K562 (cell line): ENCODE measurements around the gene BCL2L15. TPM values are rescaled to one million over a fixed set of nuclear protein-coding genes. Genes with fewer than 3 reads are reported as not detected.

Source experiments
- ATF4 ChIP-seq: fragments of 450-650 bp; formaldehyde crosslinking; IDR thresholded peaks from 2 replicates; pipeline ENCODE4 v1.4.0; 2022; ENCODE audit warnings: mild to moderate bottlenecking, moderate library complexity
- CCNT2 ChIP-seq: IDR thresholded peaks from 2 replicates; pipeline ENCODE4 v1.6.1; 2011; ENCODE audit warnings: borderline replicate concordance, low read depth, mild to moderate bottlenecking, moderate library complexity, mixed read lengths, low read length; ENCODE audit not compliant: insufficient read length; ENCODE audit errors: extremely low read depth
- CXXC5 ChIP-seq: fragments of 250-450 bp; sonication (Bioruptor Pico); IDR thresholded peaks from 2 replicates; pipeline ENCODE4 v1.8.0; 2022; ENCODE audit warnings: inconsistent platforms, mild to moderate bottlenecking, moderate library complexity
- DEAF1 ChIP-seq: fragments of 450-650 bp; formaldehyde crosslinking; IDR thresholded peaks from 2 replicates; pipeline ENCODE4 v1.4.0; 2020; ENCODE audit warnings: mild to moderate bottlenecking, moderate library complexity
- ETV6 ChIP-seq, 3 experiments: fragments of 150-350 bp in 1 of 3; sonication (generic) in 1 of 3; formaldehyde crosslinking in 1 of 3; IDR thresholded peaks; 2 replicates each; pipeline versions ENCODE4 v1.6.1 to v1.8.0; 2014 to 2022; ENCODE audit warnings: borderline replicate concordance in 2 of 3, low read depth in 2 of 3, antibody characterized with exemption in 1 of 3, low read length in 1 of 3, mild to moderate bottlenecking in 1 of 3, missing genetic modification reagents in 1 of 3
- ID3 ChIP-seq, 2 experiments: fragments of 250-450 bp in 1 of 2; fragments of 450-650 bp in 1 of 2; sonication (Bioruptor Pico) in 1 of 2; IDR thresholded peaks; 2 replicates each; pipeline versions ENCODE4 v1.6.1 to v1.8.0; 2016 to 2021; ENCODE audit warnings: mild to moderate bottlenecking in 2 of 2, moderate library complexity in 2 of 2, missing compliant biosample characterization in 1 of 2, missing genetic modification characterization in 1 of 2
- MLLT1 ChIP-seq, 2 experiments: fragments of 450-650 bp; IDR thresholded peaks; 2 replicates each; pipeline ENCODE4 v1.6.1; 2016
- NR2C1 ChIP-seq, 2 experiments: fragments of 450-650 bp; IDR thresholded peaks; 2 replicates each; pipeline ENCODE4 v1.6.1; 2017; ENCODE audit warnings: mild to moderate bottlenecking in 2 of 2, antibody characterized with exemption in 1 of 2, inconsistent platforms in 1 of 2, missing compliant biosample characterization in 1 of 2, missing genetic modification characterization in 1 of 2
- RB1 ChIP-seq: fragments of 450-650 bp; IDR thresholded peaks from 2 replicates; pipeline ENCODE4 v1.6.1; 2017; ENCODE audit warnings: low read depth, mild to moderate bottlenecking
- SMAD2 ChIP-seq: fragments of 150-350 bp; IDR thresholded peaks from 2 replicates; pipeline ENCODE4 v1.6.1; 2014; ENCODE audit warnings: low read depth, mild to moderate bottlenecking, low read length
- TCF3 ChIP-seq: sonication (generic); formaldehyde crosslinking; IDR thresholded peaks from 2 replicates; pipeline ENCODE4 v1.4.0; 2020; ENCODE audit warnings: mild to moderate bottlenecking, missing genetic modification reagents
- ZBTB43 ChIP-seq: sonication (generic); formaldehyde crosslinking; IDR thresholded peaks from 2 replicates; pipeline ENCODE4 v1.8.0; 2023; ENCODE audit warnings: mild to moderate bottlenecking, missing genetic modification reagents
- ZKSCAN8 ChIP-seq: fragments of 200-800 bp; sonication (Bioruptor generic); IDR thresholded peaks from 2 replicates; pipeline ENCODE4 v1.6.1; 2016; ENCODE audit warnings: missing genetic modification characterization, missing compliant biosample characterization
- polyA plus RNA-seq, 8 experiments: library from polyadenylated mRNA; depleted of rRNA in 4 of 8; stranded (reverse) in 5 of 8; unstranded in 3 of 8; fragments of >200 nt; fragmentation: Nextera tagmentation in 2 of 8; fragmentation: Illumina TruSeq in 1 of 8; extraction: Ambion mirVana in 2 of 8; extraction: Trizol in 1 of 8; gene quantifications; 2 replicates each; pipeline versions ENCODE4 v1.2.1 to v1.2.3, GENCODE V29; 2011 to 2014; ENCODE audit warnings: inconsistent platforms in 1 of 8, missing spikeins in 1 of 8
- total RNA-seq, 7 experiments: library from RNA; depleted of rRNA in 6 of 7; stranded (reverse); fragments of >200 nt in 6 of 7; fragmentation: Illumina TruSeq in 2 of 7; extraction: Trizol in 2 of 7; gene quantifications; 2 replicates each; pipeline versions ENCODE4 v1.2.1 to v1.2.3, GENCODE V29; 2011 to 2021; ENCODE audit warnings: low replicate concordance in 1 of 7
- TF ChIP-seq, protein P1 (sequence below): fragments of 450-650 bp; IDR thresholded peaks from 2 replicates; pipeline ENCODE4 v1.6.1; 2017; ENCODE audit warnings: mild to moderate bottlenecking, moderate library complexity
- TF ChIP-seq, protein P2 (sequence below): fragments of 200-800 bp; sonication (Bioruptor generic); IDR thresholded peaks from 2 replicates; pipeline ENCODE4 v1.6.1; 2017; ENCODE audit warnings: missing genetic modification characterization, missing compliant biosample characterization

Gene BCL2L15
- total and polyA plus RNA-seq, 9 of the 15 experiments (the other 6 are each of a cell fraction or from before 2014, with no cell fraction given), result 0.06 to 0.42 (median 0.28) TPM; not detected in 1

DNA sequence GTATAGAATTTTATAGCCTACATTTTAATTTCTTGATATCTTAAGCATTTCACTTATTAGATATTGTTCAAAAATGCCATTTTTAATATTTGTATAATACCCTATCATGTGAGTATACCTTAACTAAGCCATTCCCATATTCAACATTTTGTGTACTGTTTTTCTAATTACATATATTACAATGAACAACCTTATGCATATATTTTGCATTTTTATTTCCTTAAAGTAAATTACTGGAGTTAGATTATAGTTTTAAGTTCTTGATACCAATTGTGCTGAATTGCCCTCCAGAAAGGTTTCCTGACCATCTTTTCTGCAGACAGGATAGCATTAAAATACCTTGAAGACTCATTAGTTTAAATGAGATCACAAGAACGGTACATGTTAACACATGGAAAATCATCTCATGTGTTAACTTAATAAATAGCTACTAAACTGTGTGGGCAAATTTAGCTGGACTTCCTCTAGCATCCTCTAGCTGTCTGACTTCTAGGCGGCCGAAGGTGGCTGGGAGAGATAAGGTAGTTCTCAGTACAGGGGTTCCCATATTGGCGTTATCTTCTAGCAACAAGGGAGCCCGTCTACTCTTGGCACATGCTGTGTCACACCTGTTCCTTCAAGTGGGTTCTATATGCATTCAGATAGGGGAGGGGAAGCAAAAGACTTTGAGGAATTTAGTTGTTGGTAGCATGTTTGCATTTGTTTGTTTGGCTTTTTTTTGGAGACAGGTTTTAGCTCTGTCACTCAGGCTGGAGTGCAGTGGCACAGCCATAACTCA is 26.7 kb upstream of the BCL2L15 start (continued):
- TF ChIP-seq MLLT1 (IDR thresholded peaks at IDR 0.05) (peak in 1 of 2 experiments; percentile 81; a peak in 1 of 4 replicates), CCNT2 (peak; percentile 81), TCF3 (CRISPR knock-in tag) (peak; percentile 100), DEAF1 (0 out of 2 replicates have a peak, but pooled peaks have one; percentile 12), ETV6 (IDR thresholded peaks at IDR 0.05; ENCODE audit: borderline replicate concordance in 1 of 2, low read depth in 2 of 2, low read length in 1 of 2) (0 out of 4 replicates have a peak, but pooled peaks of 1 of the 2 experiments have one; percentile 68), ETV6 (CRISPR knock-in tag; IDR thresholded peaks at IDR 0.05; ENCODE audit: borderline replicate concordance) (no peak), ATF4 (CRISPR knock-in tag) (peak; percentile 53; the same call in 1 of the 2 replicates), ZKSCAN8 (CRISPR knock-in tag) (peak; percentile 77; the same call in 1 of the 2 replicates), RB1 (peak; percentile 69; the same call in 1 of the 2 replicates), ID3 (CRISPR knock-in tag; IDR thresholded peaks at IDR 0.05) (no peak), ID3 (tag; IDR thresholded peaks at IDR 0.05) (peak; percentile 90), SMAD2 (no peak), ZBTB43 (no peak), NR2C1 (IDR thresholded peaks at IDR 0.05) (no peak), NR2C1 (tag; IDR thresholded peaks at IDR 0.05) (peak; percentile 75), CXXC5 (CRISPR knock-in tag) (peak; percentile 100)
- TF ChIP-seq, protein P1, sequence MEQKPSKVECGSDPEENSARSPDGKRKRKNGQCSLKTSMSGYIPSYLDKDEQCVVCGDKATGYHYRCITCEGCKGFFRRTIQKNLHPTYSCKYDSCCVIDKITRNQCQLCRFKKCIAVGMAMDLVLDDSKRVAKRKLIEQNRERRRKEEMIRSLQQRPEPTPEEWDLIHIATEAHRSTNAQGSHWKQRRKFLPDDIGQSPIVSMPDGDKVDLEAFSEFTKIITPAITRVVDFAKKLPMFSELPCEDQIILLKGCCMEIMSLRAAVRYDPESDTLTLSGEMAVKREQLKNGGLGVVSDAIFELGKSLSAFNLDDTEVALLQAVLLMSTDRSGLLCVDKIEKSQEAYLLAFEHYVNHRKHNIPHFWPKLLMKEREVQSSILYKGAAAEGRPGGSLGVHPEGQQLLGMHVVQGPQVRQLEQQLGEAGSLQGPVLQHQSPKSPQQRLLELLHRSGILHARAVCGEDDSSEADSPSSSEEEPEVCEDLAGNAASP, result no peak
- TF ChIP-seq, protein P2, sequence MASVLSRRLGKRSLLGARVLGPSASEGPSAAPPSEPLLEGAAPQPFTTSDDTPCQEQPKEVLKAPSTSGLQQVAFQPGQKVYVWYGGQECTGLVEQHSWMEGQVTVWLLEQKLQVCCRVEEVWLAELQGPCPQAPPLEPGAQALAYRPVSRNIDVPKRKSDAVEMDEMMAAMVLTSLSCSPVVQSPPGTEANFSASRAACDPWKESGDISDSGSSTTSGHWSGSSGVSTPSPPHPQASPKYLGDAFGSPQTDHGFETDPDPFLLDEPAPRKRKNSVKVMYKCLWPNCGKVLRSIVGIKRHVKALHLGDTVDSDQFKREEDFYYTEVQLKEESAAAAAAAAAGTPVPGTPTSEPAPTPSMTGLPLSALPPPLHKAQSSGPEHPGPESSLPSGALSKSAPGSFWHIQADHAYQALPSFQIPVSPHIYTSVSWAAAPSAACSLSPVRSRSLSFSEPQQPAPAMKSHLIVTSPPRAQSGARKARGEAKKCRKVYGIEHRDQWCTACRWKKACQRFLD, result peak; percentile 98
